GM19452 (cell line): ENCODE data around the gene OOSP4B.
"Not testable (repeated sequence)": the region's sequence is repeated elsewhere in the genome, so short reads cannot be mapped to it uniquely, and the experiment has no call there.

Experiments used
- ATAC-seq: cut with Tn5 transposase; IDR thresholded peaks from one replicate; pipeline ENCODE4 v1.9.1; 2021; ENCODE audit not compliant: unreplicated experiment

The OOSP4B gene

GRCh38 chr11:60059052-60059451, 42.1 kb downstream of the OOSP4B start:
- no peak for ATAC-seq

GRCh38 chr11:60059521-60060240, 42.7 kb downstream of the OOSP4B start:
- ATAC-seq = no peak

- no peak for ATAC-seq
Measured at GRCh38 chr11:60064111-60064510, 47.1 kb downstream of the OOSP4B start.

GRCh38 chr11:60065801-60066200, 48.8 kb downstream of the OOSP4B start:
- no peak for ATAC-seq

- no peak for ATAC-seq
Measured at GRCh38 chr11:60069450-60069849, 52.5 kb downstream of the OOSP4B start.

GRCh38 chr11:60071644-60072043, 54.7 kb downstream of the OOSP4B start:
- not testable (repeated sequence) for ATAC-seq

- no peak for ATAC-seq
Measured at GRCh38 chr11:60077216-60077817, 60.3 kb downstream of the OOSP4B start.

- ATAC-seq = no peak
Measured at GRCh38 chr11:60077981-60078380, 61.0 kb downstream of the OOSP4B start.

- no peak for ATAC-seq
Measured at GRCh38 chr11:60078745-60079144, 61.8 kb downstream of the OOSP4B start.

GRCh38 chr11:60080535-60080934, 63.6 kb downstream of the OOSP4B start:
- ATAC-seq = no peak
